Body of pancreas (tissue), 4 donors: Measurements from ENCODE around the gene PCBP3.

ENCODE experiments used
- POLR2A ChIP-seq, 3 donors: fragments of 450-650 bp; IDR thresholded peaks; one replicate each; pipeline ENCODE4 v1.6.1; 2016; ENCODE audit warnings: antibody characterized with exemption in 3 of 3, mild to moderate bottlenecking in 2 of 3
- TF ChIP-seq, protein P1 (sequence below), 7 experiments: fragments of 450-650 bp in 4 of 7; fragments of 200-600 bp in 3 of 7; sonication (generic) in 3 of 7; IDR thresholded peaks; one replicate each; pipeline ENCODE4 v1.5.1; 2016 to 2019; ENCODE audit warnings: antibody characterized with exemption in 7 of 7

DNA sequence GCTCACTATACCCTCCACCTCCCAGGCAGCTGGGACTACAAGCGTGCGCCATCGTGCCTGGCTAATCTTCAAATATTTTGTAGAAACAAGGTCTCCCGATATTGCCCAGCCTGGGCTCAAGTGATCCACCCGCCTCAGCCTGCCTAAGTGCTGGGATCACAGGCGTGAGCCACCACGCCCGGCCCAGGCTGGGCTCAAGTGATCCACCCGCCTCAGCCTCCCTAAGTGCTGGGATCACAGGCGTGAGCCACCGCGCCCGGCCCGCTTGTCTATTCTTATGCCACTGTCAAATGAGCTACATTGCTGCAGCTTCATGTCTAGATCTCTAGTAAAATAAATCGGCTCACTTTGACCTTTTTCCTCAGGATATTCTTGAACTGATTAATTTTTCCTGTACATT, 230.3 kb downstream of the PCBP3 start:
- TF ChIP-seq, protein P1, sequence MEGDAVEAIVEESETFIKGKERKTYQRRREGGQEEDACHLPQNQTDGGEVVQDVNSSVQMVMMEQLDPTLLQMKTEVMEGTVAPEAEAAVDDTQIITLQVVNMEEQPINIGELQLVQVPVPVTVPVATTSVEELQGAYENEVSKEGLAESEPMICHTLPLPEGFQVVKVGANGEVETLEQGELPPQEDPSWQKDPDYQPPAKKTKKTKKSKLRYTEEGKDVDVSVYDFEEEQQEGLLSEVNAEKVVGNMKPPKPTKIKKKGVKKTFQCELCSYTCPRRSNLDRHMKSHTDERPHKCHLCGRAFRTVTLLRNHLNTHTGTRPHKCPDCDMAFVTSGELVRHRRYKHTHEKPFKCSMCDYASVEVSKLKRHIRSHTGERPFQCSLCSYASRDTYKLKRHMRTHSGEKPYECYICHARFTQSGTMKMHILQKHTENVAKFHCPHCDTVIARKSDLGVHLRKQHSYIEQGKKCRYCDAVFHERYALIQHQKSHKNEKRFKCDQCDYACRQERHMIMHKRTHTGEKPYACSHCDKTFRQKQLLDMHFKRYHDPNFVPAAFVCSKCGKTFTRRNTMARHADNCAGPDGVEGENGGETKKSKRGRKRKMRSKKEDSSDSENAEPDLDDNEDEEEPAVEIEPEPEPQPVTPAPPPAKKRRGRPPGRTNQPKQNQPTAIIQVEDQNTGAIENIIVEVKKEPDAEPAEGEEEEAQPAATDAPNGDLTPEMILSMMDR (IDR thresholded peaks at IDR 0.05) = no peak
- TF ChIP-seq POLR2A (IDR thresholded peaks at IDR 0.05) = no peak
